OCI-LY1 (cell line): ENCODE measurements around the gene TFF3.

Experiments used
- CTCF ChIP-seq: fragments of 200-600 bp; sonication (generic), shearing (Covaris generic); IDR thresholded peaks from 2 replicates; pipeline ENCODE4 v1.5.1; 2017; ENCODE audit warnings: mild to moderate bottlenecking, antibody characterized with exemption, low read length, moderate library complexity, mixed read lengths
- EZH2 ChIP-seq: fragments of 200-600 bp; sonication (generic), shearing (Covaris generic); IDR thresholded peaks from 2 replicates; pipeline ENCODE4 v1.8.0; 2017; ENCODE audit warnings: borderline replicate concordance, mixed run types, mild to moderate bottlenecking, antibody characterized with exemption, low read length, moderate library complexity, mixed read lengths

GRCh38 chr21:42343963-42344510, 28.8 kb upstream of the TFF3 start:
- TF ChIP-seq CTCF, result no peak
- no peak for TF ChIP-seq EZH2
